Right ventricle myocardium superior (tissue), 1 donor: ENCODE data around the gene APH1B. TPM values are rescaled to one million over a fixed set of nuclear protein-coding genes. Genes with fewer than 3 reads are reported as not detected.

Source experiments
- total RNA-seq: library from RNA; stranded (reverse); fragmentation: NEBNext Ultra II Directional; extraction: Animal tissue kit (Norgen Biotek cat#: 25700); gene quantifications from one replicate; pipeline ENCODE4 v1.2.1, GENCODE V29; 2021
- donor health status: DM: no; HTN: yes; CAD: no; lungs with severe emphysema.

Gene APH1B
- total RNA-seq, 1 donor from 2014 or later = 7.1 TPM

Other genes with a start within 250 kb of the APH1B start
- 12,703 TPM for gene TPM1, start 234.9 kb upstream of the APH1B start, total RNA-seq
- 29.9 TPM for gene LACTB, start 155.7 kb upstream of the APH1B start, total RNA-seq
- 179 TPM for gene RPS27L, start 120.1 kb upstream of the APH1B start, total RNA-seq
- 10.0 TPM for gene RAB8B, start 88.0 kb upstream of the APH1B start, total RNA-seq
- gene CA12, start 104.2 kb downstream of the APH1B start, total RNA-seq = 0.27 TPM
- 15.9 TPM for gene USP3, start 227.0 kb downstream of the APH1B start, total RNA-seq